H1 (cell line): Measurements from ENCODE around the gene HS6ST1. TPM values are rescaled to one million over a fixed set of nuclear protein-coding genes. Genes with fewer than 3 reads are reported as not detected.

Source experiments
- CTCF ChIA-PET: fragments of 300-600 bp; sonication (Branson Sonifier 250); formaldehyde crosslinking; loops from one replicate; lab custom pipeline; 2021; ENCODE audit not compliant: partially characterized antibody; lab: Charles Lee
- POLR2A ChIA-PET: fragments of 300-600 bp; sonication (Branson Sonifier 250); formaldehyde crosslinking; loops from one replicate; lab custom pipeline; 2021; ENCODE audit warnings: inconsistent platforms; ENCODE audit not compliant: partially characterized antibody; lab: Charles Lee
- DNase-seq, 2 experiments: peaks; one replicate each; pipeline versions ENCODE4 v3.0.0 to v3.0.0-alpha.2; 2010 to 2022; ENCODE audit warnings: low spot score in 2 of 2, low read depth in 1 of 2, mixed read lengths in 1 of 2
- FAIRE-seq: peaks from 2 replicates; lab custom pipeline; 2011; peaks lifted over from hg19 to GRCh38; lab: Jason Lieb, UNC
- H2AFZ ChIP-seq: 2 replicates; pipeline ENCODE4 v1.8.1; 2012; ENCODE audit warnings: low read length, inconsistent platforms
- H2AK5ac ChIP-seq: 2 replicates; pipeline ENCODE4 v1.6.1; 2013; ENCODE audit warnings: low read depth, low read length
- H2BK120ac ChIP-seq: replicated peaks from 2 replicates; pipeline ENCODE3; 2013; ENCODE audit warnings: low read depth, low read length, inconsistent platforms
- H2BK12ac ChIP-seq: 2 replicates; pipeline ENCODE4 v1.6.1; 2013; ENCODE audit warnings: low read depth, low read length
- H2BK15ac ChIP-seq: 2 replicates; pipeline ENCODE4 v1.6.1; 2013; ENCODE audit warnings: low read length
- H2BK20ac ChIP-seq: 2 replicates; pipeline ENCODE4 v1.6.1; 2013; ENCODE audit warnings: low read length
- H2BK5ac ChIP-seq: 2 replicates; pipeline ENCODE4 v1.6.1; 2013; ENCODE audit warnings: low read depth, low read length
- H3K14ac ChIP-seq: 2 replicates; pipeline ENCODE4 v1.6.1; 2013; ENCODE audit warnings: inconsistent platforms; ENCODE audit not compliant: insufficient read length
- H3K18ac ChIP-seq: 2 replicates; pipeline ENCODE4 v1.6.1; 2013; ENCODE audit warnings: low read length; ENCODE audit errors: extremely low read depth
- H3K23ac ChIP-seq: 2 replicates; pipeline ENCODE4 v1.6.1; 2013; ENCODE audit warnings: inconsistent platforms; ENCODE audit not compliant: insufficient read length
- H3K23me2 ChIP-seq: 2 replicates; pipeline ENCODE4 v1.6.1; 2013; ENCODE audit warnings: low read depth, low read length
- H3K27ac ChIP-seq: 2 replicates; pipeline ENCODE4 v1.6.1; 2011; ENCODE audit warnings: low read depth, low read length, inconsistent platforms
- H3K27me3 ChIP-seq, 4 experiments: replicated peaks in 1 of 4; 1 replicate in 1 of 4; 2 replicates in 3 of 4; pipeline versions ENCODE4 v1.6.1 to v1.8.1; 2011 to 2013; ENCODE audit warnings: low read length in 3 of 4, mild to moderate bottlenecking in 3 of 4, inconsistent platforms in 2 of 4, mixed read lengths in 2 of 4, moderate library complexity in 1 of 4; ENCODE audit not compliant: control insufficient read depth in 3 of 4, insufficient read depth in 3 of 4; ENCODE audit errors: extremely low read depth in 1 of 4
- H3K36me3 ChIP-seq, 4 experiments: 2 replicates each; pipeline versions ENCODE4 v1.6.1 to v1.8.1; 2011 to 2013; ENCODE audit warnings: mild to moderate bottlenecking in 4 of 4, low read length in 3 of 4, moderate library complexity in 2 of 4, control low read depth in 1 of 4, inconsistent platforms in 1 of 4; ENCODE audit not compliant: insufficient read depth in 4 of 4, control insufficient read depth in 2 of 4
- H3K4ac ChIP-seq: replicated peaks from 2 replicates; pipeline ENCODE3; 2013; ENCODE audit warnings: low read length, low read depth, mixed read lengths, inconsistent platforms; ENCODE audit not compliant: insufficient read length
- H3K4me1 ChIP-seq, 4 experiments: replicated peaks in 1 of 4; 1 replicate in 1 of 4; 2 replicates in 3 of 4; pipeline versions ENCODE4 v1.6.1 to v1.8.1; 2011 to 2013; ENCODE audit warnings: low read length in 3 of 4, inconsistent platforms in 2 of 4, mixed read lengths in 1 of 4; ENCODE audit not compliant: insufficient read depth in 4 of 4, control insufficient read depth in 3 of 4
- H3K4me2 ChIP-seq, 2 experiments: 2 replicates each; pipeline versions ENCODE4 v1.6.1 to v1.8.1; 2011 to 2013; ENCODE audit warnings: low read depth in 2 of 2, low read length in 2 of 2, control low read depth in 1 of 2, inconsistent platforms in 1 of 2, mild to moderate bottlenecking in 1 of 2; ENCODE audit not compliant: insufficient read depth in 1 of 2
- H3K4me3 ChIP-seq, 4 experiments: fragments of 200-600, 300-600 bp in 1 of 4; sonication (generic), shearing (Covaris generic), sonication (Bioruptor Twin) in 1 of 4; 2 replicates each; pipeline versions ENCODE4 v1.5.1 to v1.8.1; 2011 to 2016; ENCODE audit warnings: low read length in 4 of 4, low read depth in 3 of 4, control low read depth in 2 of 4, inconsistent platforms in 2 of 4, mild to moderate bottlenecking in 2 of 4, mixed read lengths in 1 of 4, moderate library complexity in 1 of 4; ENCODE audit not compliant: insufficient read depth in 2 of 4; ENCODE audit errors: extremely low read depth in 1 of 4
- H3K56ac ChIP-seq: replicated peaks from 2 replicates; pipeline ENCODE3; 2013; ENCODE audit warnings: low read depth, mild to moderate bottlenecking, mixed read lengths, low read length, inconsistent platforms; ENCODE audit not compliant: insufficient read length
- H3K79me1 ChIP-seq: 2 replicates; pipeline ENCODE4 v1.6.1; 2013; ENCODE audit warnings: low read depth, low read length, control low read depth
- H3K79me2 ChIP-seq, 2 experiments: 2 replicates each; pipeline versions ENCODE4 v1.6.1 to v1.8.1; 2012 to 2013; ENCODE audit warnings: low read length in 2 of 2, mild to moderate bottlenecking in 2 of 2, inconsistent platforms in 1 of 2; ENCODE audit not compliant: insufficient read depth in 2 of 2, control insufficient read depth in 1 of 2
- H3K9ac ChIP-seq, 4 experiments: replicated peaks in 1 of 4; 1 replicate in 1 of 4; 2 replicates in 3 of 4; pipeline versions ENCODE4 v1.6.1 to v1.8.1; 2011 to 2013; ENCODE audit warnings: low read depth in 3 of 4, low read length in 3 of 4, control low read depth in 2 of 4, mild to moderate bottlenecking in 2 of 4, moderate library complexity in 2 of 4, inconsistent platforms in 1 of 4; ENCODE audit errors: extremely low read depth in 1 of 4
- H3K9me3 ChIP-seq, 2 experiments: 2 replicates each; pipeline versions ENCODE4 v1.6.1 to v1.8.1; 2012 to 2013; ENCODE audit warnings: mild to moderate bottlenecking in 2 of 2, moderate library complexity in 2 of 2, control low read depth in 1 of 2, inconsistent platforms in 1 of 2, low read depth in 1 of 2, low read length in 1 of 2, mixed read lengths in 1 of 2; ENCODE audit not compliant: insufficient read depth in 2 of 2
- H4K20me1 ChIP-seq, 2 experiments: replicated peaks in 1 of 2; 2 replicates each; pipeline versions ENCODE3 to v1.8.1; 2011 to 2013; ENCODE audit warnings: inconsistent platforms in 2 of 2, low read length in 2 of 2, mild to moderate bottlenecking in 1 of 2; ENCODE audit not compliant: insufficient read depth in 2 of 2, control insufficient read depth in 1 of 2
- H4K5ac ChIP-seq: 2 replicates; pipeline ENCODE4 v1.6.1; 2013; ENCODE audit warnings: low read length, low read depth, mixed read lengths, inconsistent platforms; ENCODE audit not compliant: insufficient read length
- H4K8ac ChIP-seq: 2 replicates; pipeline ENCODE4 v1.8.0; 2013; ENCODE audit warnings: mild to moderate bottlenecking, moderate library complexity, low read length, inconsistent platforms; ENCODE audit not compliant: insufficient read depth; ENCODE audit errors: extremely low read depth
- H4K91ac ChIP-seq: replicated peaks from 2 replicates; pipeline ENCODE3; 2013; ENCODE audit warnings: low read length, mixed read lengths, inconsistent platforms; ENCODE audit not compliant: insufficient read length
- BACH1 ChIP-seq: IDR thresholded peaks from 2 replicates; pipeline ENCODE4 v1.6.1; 2012; ENCODE audit warnings: low read length, improper control_type of control experiment
- CREB1 ChIP-seq: IDR thresholded peaks from 2 replicates; pipeline ENCODE4 v1.6.1; 2012; ENCODE audit warnings: inconsistent platforms
- CTBP2 ChIP-seq: IDR thresholded peaks from 2 replicates; pipeline ENCODE4 v1.7.0; 2011; ENCODE audit warnings: borderline replicate concordance, mild to moderate bottlenecking, moderate library complexity, mixed read lengths, low read length; ENCODE audit not compliant: insufficient read depth, insufficient read length
- HDAC2 ChIP-seq, 2 experiments: fragments of 300-600 bp in 1 of 2; sonication (generic) in 1 of 2; IDR thresholded peaks; 2 replicates each; pipeline ENCODE4 v1.6.1; 2011 to 2012; ENCODE audit warnings: low read depth in 2 of 2, low read length in 2 of 2, mild to moderate bottlenecking in 2 of 2, moderate library complexity in 2 of 2, borderline replicate concordance in 1 of 2, inconsistent platforms in 1 of 2
- HDAC6 ChIP-seq: IDR thresholded peaks from one replicate; pipeline ENCODE4 v1.7.1; 2012; ENCODE audit warnings: low read depth, mild to moderate bottlenecking, inconsistent platforms, low read length, moderate library complexity
- JUND ChIP-seq: IDR thresholded peaks from 2 replicates; pipeline ENCODE4 v1.6.1; 2011; ENCODE audit warnings: mild to moderate bottlenecking, improper control_type of control experiment, low read length
- KDM4A ChIP-seq: IDR thresholded peaks from one replicate; pipeline ENCODE4 v1.7.1; 2012; ENCODE audit warnings: low read depth, mild to moderate bottlenecking, moderate library complexity, low read length, inconsistent platforms; ENCODE audit not compliant: severe bottlenecking
- MAFK ChIP-seq: IDR thresholded peaks from 2 replicates; pipeline ENCODE4 v1.6.1; 2012; ENCODE audit warnings: low read depth, mild to moderate bottlenecking, improper control_type of control experiment, low read length
- SIN3A ChIP-seq, 2 experiments: IDR thresholded peaks in 1 of 2; conservative IDR thresholded peaks in 1 of 2; 2 replicates each; pipeline ENCODE4 v1.6.1; 2011 to 2012; ENCODE audit warnings: low read length in 2 of 2, improper control_type of control experiment in 1 of 2, low read depth in 1 of 2, mild to moderate bottlenecking in 1 of 2
- SIX5 ChIP-seq: IDR thresholded peaks from 2 replicates; pipeline ENCODE4 v1.6.1; 2011; ENCODE audit warnings: mild to moderate bottlenecking, low read depth, low read length
- SRF ChIP-seq: IDR thresholded peaks from 2 replicates; pipeline ENCODE4 v1.6.1; 2011; ENCODE audit warnings: mild to moderate bottlenecking, low read depth, low read length, moderate library complexity
- TCF12 ChIP-seq: IDR thresholded peaks from 2 replicates; pipeline ENCODE4 v1.6.1; 2011; ENCODE audit warnings: low read depth, mild to moderate bottlenecking, low read length
- WGBS, 2 experiments: shearing (Covaris generic) in 1 of 2; methylation state at CpG; one replicate each; pipeline versions ENCODE4 v1.1.6 to v1.1.7; 2013 to 2015; ENCODE audit warnings: low lambda C conversion rate in 2 of 2, mixed read lengths in 2 of 2, inconsistent platforms in 1 of 2, low coverage in 1 of 2, missing lambda C conversion rate in 1 of 2; ENCODE audit not compliant: insufficient replicate concordance in 2 of 2, insufficient coverage in 1 of 2, insufficient read length in 1 of 2; ENCODE audit errors: extremely low coverage in 1 of 2, missing lambda C conversion rate in 1 of 2; 5-methylcytosine and 5-hydroxymethylcytosine counted together
- polyA plus RNA-seq, 7 experiments: library from polyadenylated mRNA; depleted of rRNA in 3 of 7; stranded (reverse) in 5 of 7; unstranded in 2 of 7; fragments of >200 nt in 5 of 7; fragments of 200-250 nt in 2 of 7; gene quantifications; 1 replicate in 5 of 7; 2 replicates in 1 of 7; 4 replicates in 1 of 7; pipeline versions ENCODE4 v1.2.1 to v1.2.3, GENCODE V29; 2011 to 2013; ENCODE audit warnings: missing spikeins in 2 of 7, mixed read lengths in 2 of 7
- total RNA-seq: library from RNA; stranded (reverse); fragmentation: NEBNext Ultra II Directional; extraction: Animal tissue kit (Norgen Biotek cat#: 25700); gene quantifications from 2 replicates; pipeline ENCODE4 v1.2.1, GENCODE V29; 2021
- TF ChIP-seq, protein P1 (sequence below): IDR thresholded peaks from 2 replicates; pipeline ENCODE4 v1.6.1; 2011; ENCODE audit warnings: low read depth, mild to moderate bottlenecking, low read length; ENCODE audit not compliant: insufficient read depth

The HS6ST1 gene
- total and polyA plus RNA-seq, 2 of the 8 experiments (the other 6 are each of a cell fraction or from before 2014, with no cell fraction given) = 37.4 to 74.6 TPM

DNA sequence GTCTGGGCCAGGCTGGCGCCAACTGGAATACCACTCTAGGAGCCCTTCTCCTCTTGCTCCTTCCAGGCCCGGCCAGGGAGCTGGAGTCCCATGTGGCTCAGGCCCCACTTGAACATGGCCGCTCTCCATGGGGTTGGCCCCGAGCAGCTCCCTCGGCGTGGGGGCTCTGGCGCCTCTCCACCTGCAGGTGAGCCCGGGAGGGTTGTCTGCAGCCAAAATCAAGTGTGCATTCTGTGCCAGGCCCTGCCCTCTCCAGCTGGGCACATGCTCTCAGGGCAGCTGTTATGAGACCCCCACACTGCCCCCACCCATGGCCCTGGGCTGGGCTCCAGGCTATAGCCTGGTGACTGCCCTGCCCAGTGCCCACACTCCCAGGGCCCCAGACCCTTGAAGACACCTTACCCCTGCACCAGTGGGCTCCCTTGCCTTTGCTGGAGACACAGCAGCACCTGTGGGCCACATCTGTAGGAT, 45.8 kb upstream of the HS6ST1 start:
- no peak overlapping the region for H4K5ac ChIP-seq
- H3K56ac ChIP-seq = no peak overlapping the region
- H3K9ac ChIP-seq = no peak overlapping the region
- H4K8ac ChIP-seq = no peak overlapping the region
- no peaks in the 10 kb centered on the region for H3K36me3 ChIP-seq
- peak overlapping the region; percentile 44 for H3K4ac ChIP-seq
- H2BK120ac ChIP-seq = no peak overlapping the region
- no peaks in the 10 kb centered on the region for H3K23me2 ChIP-seq
- H3K4me1 ChIP-seq = peaks cover 6 to 34% (median 24%) of the 10 kb centered on the region in 4 experiments
- H2AK5ac ChIP-seq = peak overlapping the region; percentile 93
- DNase-seq = peak in 1 of 2 experiments; percentile 44
- WGBS, 2 experiments = 91% methylated on average over 8 of the region's 8 CpGs; no CpG with 5 or more reads in 1 of the 2 experiments
- H2BK5ac ChIP-seq = peak overlapping the region; percentile 19; the same call in 1 of the 2 replicates
- H3K9me3 ChIP-seq = no peaks in the 10 kb centered on the region
- POLR2A ChIA-PET = interaction anchor here (1.2 to 2.7 kb wide), 3 partner anchors 14 to 44 kb away, joined by 3 to 12 read pairs (median 4); no protein-coding TSS in a partner anchor
- H2BK12ac ChIP-seq = peak overlapping the region; percentile 98
- no peak overlapping the region for H3K4me2 ChIP-seq
- no peak overlapping the region for H2AFZ ChIP-seq
- no peak overlapping the region for H3K23ac ChIP-seq
- H3K4me3 ChIP-seq = no peak overlapping the region
- H2BK15ac ChIP-seq = no peak overlapping the region
- peak overlapping the region; percentile 86; the same call in 1 of the 2 replicates for H2BK20ac ChIP-seq
- H3K79me1 ChIP-seq = no peaks in the 10 kb centered on the region
- no peaks in the 10 kb centered on the region for H3K79me2 ChIP-seq
- H4K91ac ChIP-seq = peak overlapping the region; percentile 66
- no peak overlapping the region for H3K14ac ChIP-seq
- no peak overlapping the region for H3K27ac ChIP-seq
- H3K18ac ChIP-seq = peak overlapping the region; percentile 94; the same call in 1 of the 2 replicates
- no peaks in the 10 kb centered on the region for H4K20me1 ChIP-seq
- no peak for FAIRE-seq
- CTCF ChIA-PET = interaction anchor here (1.0 to 2.1 kb wide), 6 partner anchors 14 to 95 kb away, joined by 3 to 8 read pairs (median 4); no protein-coding TSS in a partner anchor
- H3K27me3 ChIP-seq = no peaks in the 10 kb centered on the region; a peak in 1 of 7 replicates
- TF ChIP-seq KDM4A (no peak), JUND (no peak), CTBP2 (no peak), MAFK (no peak), HDAC2 (IDR thresholded peaks at IDR 0.05; ENCODE audit: borderline replicate concordance in 1 of 2, low read depth in 2 of 2, low read length in 2 of 2) (no peak), BACH1 (no peak), SRF (no peak), SIX5 (no peak), HDAC6 (no peak), TCF12 (no peak), CREB1 (no peak), SIN3A (conservative IDR thresholded peaks at IDR 0.05 in 1 of 2, IDR thresholded peaks at IDR 0.05 in 1 of 2; ENCODE audit: low read depth in 1 of 2, low read length in 2 of 2) (no peak)
- TF ChIP-seq, protein P1, sequence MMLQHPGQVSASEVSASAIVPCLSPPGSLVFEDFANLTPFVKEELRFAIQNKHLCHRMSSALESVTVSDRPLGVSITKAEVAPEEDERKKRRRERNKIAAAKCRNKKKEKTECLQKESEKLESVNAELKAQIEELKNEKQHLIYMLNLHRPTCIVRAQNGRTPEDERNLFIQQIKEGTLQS = no peak
